Ectodermal cell (in vitro differentiated cells): ENCODE measurements around the gene ABCB8.

Experiments used
- H3K27ac ChIP-seq: 2 replicates; pipeline ENCODE4 v1.7.0; 2013; ENCODE audit warnings: mild to moderate bottlenecking, low read depth, low read length; ENCODE audit not compliant: insufficient read depth, poor library complexity, severe bottlenecking
- H3K27me3 ChIP-seq: 2 replicates; pipeline ENCODE4 v1.7.0; 2013; ENCODE audit warnings: mild to moderate bottlenecking, low read length; ENCODE audit not compliant: insufficient read depth, control insufficient read depth, poor library complexity, severe bottlenecking
- H3K36me3 ChIP-seq: one replicate; pipeline ENCODE4 v1.7.0; 2013; ENCODE audit warnings: low read length; ENCODE audit not compliant: control insufficient read depth, insufficient read depth
- H3K4me1 ChIP-seq: one replicate; pipeline ENCODE4 v1.7.0; 2013; ENCODE audit warnings: low read length; ENCODE audit not compliant: control insufficient read depth, insufficient read depth
- H3K4me3 ChIP-seq: 2 replicates; pipeline ENCODE4 v1.7.0; 2013; ENCODE audit warnings: low read depth, low read length, control low read depth; ENCODE audit not compliant: insufficient read depth
- H3K9me3 ChIP-seq: 2 replicates; pipeline ENCODE4 v1.7.0; 2013; ENCODE audit warnings: mild to moderate bottlenecking, low read length, moderate library complexity; ENCODE audit not compliant: control insufficient read depth
- WGBS, 2 experiments: methylation state at CpG; one replicate each; pipeline ENCODE4 v1.1.7; 2013; ENCODE audit warnings: missing lambda C conversion rate in 2 of 2; 5-methylcytosine and 5-hydroxymethylcytosine counted together

The ABCB8 gene

GRCh38 chr7:151094675-151095074, 66.4 kb downstream of the ABCB8 start:
- H3K4me3 ChIP-seq: no peak overlapping the region
- peaks cover 3% of the 10 kb centered on the region for H3K4me1 ChIP-seq
- H3K9me3 ChIP-seq: no peaks in the 10 kb centered on the region
- H3K27me3 ChIP-seq: no peaks in the 10 kb centered on the region
- no peaks in the 10 kb centered on the region for H3K36me3 ChIP-seq
- no peak overlapping the region for H3K27ac ChIP-seq
- WGBS, 2 experiments: 91 to 94% methylated on average over 5 of the region's 5 CpGs

GRCh38 chr7:151095123-151095797, 67.0 kb downstream of the ABCB8 start:
- H3K4me3 ChIP-seq: no peak overlapping the region

GRCh38 chr7:151095828-151096475, 67.7 kb downstream of the ABCB8 start:
- WGBS, 2 experiments: 94 to 95% methylated on average over 17 of the region's 17 CpGs
- Histone ChIP-seq H3K9me3 (no peaks in the 10 kb centered on the region), H3K4me3 (no peak overlapping the region), H3K27ac (no peak overlapping the region), H3K4me1 (no peaks in the 10 kb centered on the region), H3K27me3 (no peaks in the 10 kb centered on the region), H3K36me3 (no peaks in the 10 kb centered on the region)

More at GRCh38 chr7:151095123-151095797, 67.0 kb downstream of the ABCB8 start:
- Histone ChIP-seq H3K36me3 (no peaks in the 10 kb centered on the region), H3K9me3 (no peaks in the 10 kb centered on the region), H3K27ac (no peak overlapping the region), H3K4me1 (no peaks in the 10 kb centered on the region), H3K27me3 (no peaks in the 10 kb centered on the region)
- 91 to 93% methylated on average over 9 to 10 of the region's 10 CpGs for WGBS, 2 experiments
